GM10847 (cell line): ENCODE results near the gene POLRMT.

Experiments
- POLR2A ChIP-seq: IDR thresholded peaks from 2 replicates; pipeline ENCODE4 v1.6.1; 2011; ENCODE audit not compliant: insufficient read length; ENCODE audit errors: extremely low read depth

POLRMT gene

DNA sequence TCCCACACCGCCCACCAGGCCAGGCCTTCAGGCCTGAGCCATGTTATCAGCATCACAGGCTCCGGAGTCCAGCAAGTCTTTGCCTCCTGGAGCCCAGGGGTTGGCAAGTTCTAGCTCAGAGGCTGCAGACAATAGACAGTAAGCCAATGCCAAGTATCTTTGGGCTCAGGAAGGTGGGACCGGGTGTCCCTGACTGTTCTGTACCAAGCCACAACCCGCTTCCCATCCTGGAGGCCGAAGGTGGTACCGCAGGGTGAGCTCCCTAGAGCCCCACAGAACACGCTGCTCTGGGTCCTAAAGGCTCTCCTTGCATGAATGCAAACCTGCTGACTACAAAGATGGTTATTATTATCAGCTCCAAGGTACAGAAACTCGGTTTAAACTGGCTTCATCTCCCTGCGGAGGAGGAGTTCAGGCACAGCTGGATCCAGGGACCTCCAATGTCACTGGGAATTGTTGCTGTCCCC lies 37.3 kb upstream of the POLRMT start:
- TF ChIP-seq POLR2A = no peak

- no peak for TF ChIP-seq POLR2A
Measured at GRCh38 chr19:664913-665443, 31.6 kb upstream of the POLRMT start.

GRCh38 chr19:663682-664117 lies 30.4 kb upstream of the POLRMT start:
- TF ChIP-seq POLR2A = no peak

DNA sequence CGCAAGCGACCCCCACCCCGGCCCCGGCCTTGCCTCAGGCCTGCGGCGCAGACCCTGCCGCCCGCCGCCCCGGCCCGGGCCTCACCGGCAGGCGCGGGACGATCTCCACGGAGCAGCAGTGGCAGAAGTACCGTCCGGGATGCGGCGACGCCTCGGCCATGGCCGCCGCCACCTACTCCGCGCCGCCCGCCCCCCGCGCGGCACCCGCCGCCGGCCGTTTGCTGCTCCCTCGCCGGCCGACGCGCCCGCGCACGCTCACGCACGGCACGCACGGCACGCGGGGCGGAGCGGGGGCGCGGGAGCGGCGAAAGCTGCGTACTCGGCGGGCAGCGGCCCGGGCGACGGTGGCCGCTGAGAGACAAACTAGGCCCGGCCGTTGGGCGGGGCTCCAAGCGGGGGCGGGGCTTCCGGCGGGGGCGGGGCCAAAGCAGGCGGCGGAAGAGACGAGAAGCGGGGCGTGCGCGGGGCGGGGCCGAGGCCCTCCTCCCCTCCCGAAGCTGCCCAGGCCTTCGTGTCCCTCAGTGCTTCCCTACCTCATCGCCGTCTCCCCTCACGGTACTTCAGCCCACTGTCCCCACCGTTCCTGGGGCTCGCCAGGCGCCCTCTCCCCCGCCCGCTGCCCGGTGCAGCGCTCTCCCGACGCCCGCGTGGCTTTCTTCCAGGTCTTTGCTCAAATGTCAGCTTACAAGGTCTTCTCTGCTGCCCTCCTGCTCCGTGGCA lies 29.8 kb upstream of the POLRMT start, which contains the start of gene RNF126:
RNF126 (minus strand) TSS at position 253 of the 720 bp plus-strand sequence; CDS start at position 160, 93 bp downstream.
- peak; percentile 81 for TF ChIP-seq POLR2A

- TF ChIP-seq POLR2A = no peak
Measured at GRCh38 chr19:662207-662961, 29.0 kb upstream of the POLRMT start.

DNA sequence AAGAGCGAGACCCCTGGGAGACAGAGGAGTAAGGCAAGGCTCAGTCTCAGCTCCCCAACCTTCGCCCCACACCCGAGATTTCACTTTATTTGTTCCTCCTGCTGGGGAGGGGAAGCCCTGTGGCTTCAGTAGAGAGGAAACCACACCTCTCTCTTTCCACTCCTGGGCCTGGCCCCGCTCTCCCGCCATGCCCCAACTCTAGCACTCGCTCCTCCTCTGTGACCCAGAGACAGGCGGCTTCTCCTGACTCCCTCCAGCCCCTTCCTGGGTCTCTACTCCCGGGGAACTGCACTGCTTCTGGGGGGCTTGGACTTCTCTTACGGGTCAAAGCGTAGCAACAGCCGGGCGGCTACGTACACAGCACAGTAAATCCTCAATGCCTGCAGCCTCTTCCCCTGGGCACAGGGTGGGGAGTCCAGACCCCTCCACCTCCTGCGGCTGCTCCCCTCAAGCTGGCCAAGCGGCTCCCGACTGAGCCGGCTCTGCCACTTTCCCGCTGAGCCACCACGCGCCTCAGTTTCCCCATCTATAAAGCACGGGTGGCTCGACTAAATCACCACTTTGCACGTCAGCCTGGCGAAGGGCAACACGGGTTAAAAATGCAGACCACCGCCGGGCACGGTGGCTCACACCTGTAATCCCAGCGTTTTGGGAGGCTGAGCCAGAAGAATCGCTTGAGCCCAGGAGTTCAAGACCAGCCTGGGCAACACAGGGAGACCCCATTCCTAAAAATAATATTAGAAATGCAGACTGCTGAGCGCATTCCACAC lies 28.3 kb upstream of the POLRMT start:
- no peak for TF ChIP-seq POLR2A

GRCh38 chr19:660793-661426 lies 27.6 kb upstream of the POLRMT start:
- TF ChIP-seq POLR2A = no peak

- TF ChIP-seq POLR2A = no peak
Measured at GRCh38 chr19:658916-659839, 25.8 kb upstream of the POLRMT start.

DNA sequence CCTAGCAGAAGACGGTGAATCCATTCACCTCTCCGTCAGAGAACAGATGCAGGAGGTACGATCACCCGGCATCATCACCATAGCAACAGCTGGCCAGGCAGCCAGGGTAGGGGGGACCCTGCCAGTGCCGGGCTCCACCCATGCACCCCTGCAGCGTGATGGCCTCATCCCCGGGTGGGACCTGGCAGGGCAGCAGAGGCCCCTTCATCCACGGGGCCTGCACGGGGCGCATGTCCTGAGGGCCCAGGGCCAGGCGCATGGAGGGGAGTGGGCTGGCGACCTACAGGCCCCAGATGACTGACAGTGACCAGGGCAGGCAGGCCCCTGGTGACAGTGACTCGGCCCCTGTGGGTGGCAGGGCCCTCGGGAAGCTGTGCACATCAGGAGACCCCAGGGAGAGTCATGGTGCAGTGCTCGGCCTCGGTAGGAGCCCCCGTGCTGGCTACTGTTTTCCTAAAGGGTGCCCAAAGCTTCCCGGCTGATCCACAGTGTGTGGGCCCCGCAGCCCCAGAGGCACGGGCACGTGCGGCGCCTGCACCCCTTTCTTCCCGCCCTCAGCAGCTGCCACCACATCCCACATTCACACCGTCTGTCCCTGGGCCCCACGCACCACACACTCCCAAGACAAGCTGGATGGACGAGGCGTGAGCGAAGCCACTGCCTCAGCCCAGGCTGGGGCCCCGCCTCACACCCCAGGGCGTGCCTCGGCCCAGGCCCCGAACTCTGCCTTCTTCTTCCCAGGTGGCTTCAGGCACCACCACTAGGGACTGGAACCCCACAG lies 24.9 kb upstream of the POLRMT start:
- TF ChIP-seq POLR2A = no peak

GRCh38 chr19:657611-658010 lies 24.3 kb upstream of the POLRMT start:
- no peak for TF ChIP-seq POLR2A

DNA sequence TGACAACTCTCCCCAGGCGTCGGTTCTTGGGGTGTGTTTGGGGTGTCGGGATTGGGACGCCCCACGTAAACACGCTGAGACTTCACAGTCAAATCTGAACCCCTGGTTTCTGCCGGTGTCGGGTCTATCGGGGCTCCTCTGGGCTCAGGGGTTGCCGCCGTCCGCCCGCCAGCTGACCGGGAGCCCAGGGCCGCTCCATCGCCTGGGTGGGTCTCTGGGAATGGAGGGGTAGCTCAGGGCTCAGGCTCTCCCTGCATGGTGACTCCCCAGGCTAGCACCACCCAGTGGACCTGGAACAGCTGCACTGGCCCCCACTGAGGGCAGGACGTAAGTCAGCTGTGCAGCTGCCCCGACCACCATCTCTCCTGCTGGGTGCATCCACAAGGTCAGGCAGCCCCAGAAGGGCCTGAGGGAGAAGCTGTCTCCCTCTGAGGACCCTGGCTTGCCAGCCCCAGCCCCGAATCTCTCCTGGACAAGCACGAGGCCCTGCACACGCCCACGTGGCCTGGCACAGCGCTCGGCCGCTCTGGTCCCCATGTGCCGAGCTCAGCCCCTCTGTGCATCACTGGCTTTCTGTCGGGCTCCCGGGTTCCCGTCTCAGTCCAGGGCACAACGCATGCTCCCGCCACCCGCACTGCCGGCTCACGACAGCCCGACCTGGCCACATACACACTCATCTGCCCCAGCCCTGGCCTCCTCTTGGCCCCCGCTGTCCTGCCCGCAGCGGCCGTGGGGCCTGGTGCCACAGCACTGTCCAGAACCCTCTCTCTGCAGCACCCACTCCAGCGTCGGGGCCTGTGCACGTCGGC lies 23.6 kb upstream of the POLRMT start:
- TF ChIP-seq POLR2A = no peak

- TF ChIP-seq POLR2A = no peak
Measured at GRCh38 chr19:655691-656090, 22.4 kb upstream of the POLRMT start.
